Effector memory CD8-positive, alpha-beta T cell (primary cell): ENCODE results near the gene ANKH.

ENCODE experiments used
- ATAC-seq: fragments of 150-1000 bp; cut with Tn5 transposase; replicated peaks from 2 replicates; pipeline ENCODE4 v1.10.0; 2021; ENCODE audit warnings: mild to moderate bottlenecking, moderate library complexity
- DNase-seq, 3 experiments: peaks; one replicate each; pipeline ENCODE4 v3.0.0; 2021
- H3K27ac Mint-ChIP-seq, 2 donors: one replicate each; pipeline ENCODE4 v1.8.0; 2022; ENCODE audit warnings: mild to moderate bottlenecking in 2 of 2, mixed read lengths in 2 of 2, moderate library complexity in 2 of 2
- H3K27me3 Mint-ChIP-seq, 2 donors: one replicate each; pipeline ENCODE4 v1.8.0; 2022; ENCODE audit warnings: mixed read lengths in 2 of 2
- H3K36me3 Mint-ChIP-seq: one replicate; pipeline ENCODE4 v1.8.0; 2022; ENCODE audit warnings: mild to moderate bottlenecking, moderate library complexity, mixed read lengths; ENCODE audit not compliant: insufficient read depth
- H3K4me1 Mint-ChIP-seq, 2 donors: one replicate each; pipeline ENCODE4 v1.8.0; 2022; ENCODE audit warnings: low read depth in 2 of 2, mixed read lengths in 2 of 2
- H3K4me3 Mint-ChIP-seq, 2 donors: one replicate each; pipeline ENCODE4 v1.8.0; 2022; ENCODE audit warnings: mild to moderate bottlenecking in 2 of 2, mixed read lengths in 2 of 2, moderate library complexity in 2 of 2
- H3K9me3 Mint-ChIP-seq, 2 donors: one replicate each; pipeline ENCODE4 v1.8.0; 2022; ENCODE audit warnings: mixed read lengths in 2 of 2

ANKH gene

DNA sequence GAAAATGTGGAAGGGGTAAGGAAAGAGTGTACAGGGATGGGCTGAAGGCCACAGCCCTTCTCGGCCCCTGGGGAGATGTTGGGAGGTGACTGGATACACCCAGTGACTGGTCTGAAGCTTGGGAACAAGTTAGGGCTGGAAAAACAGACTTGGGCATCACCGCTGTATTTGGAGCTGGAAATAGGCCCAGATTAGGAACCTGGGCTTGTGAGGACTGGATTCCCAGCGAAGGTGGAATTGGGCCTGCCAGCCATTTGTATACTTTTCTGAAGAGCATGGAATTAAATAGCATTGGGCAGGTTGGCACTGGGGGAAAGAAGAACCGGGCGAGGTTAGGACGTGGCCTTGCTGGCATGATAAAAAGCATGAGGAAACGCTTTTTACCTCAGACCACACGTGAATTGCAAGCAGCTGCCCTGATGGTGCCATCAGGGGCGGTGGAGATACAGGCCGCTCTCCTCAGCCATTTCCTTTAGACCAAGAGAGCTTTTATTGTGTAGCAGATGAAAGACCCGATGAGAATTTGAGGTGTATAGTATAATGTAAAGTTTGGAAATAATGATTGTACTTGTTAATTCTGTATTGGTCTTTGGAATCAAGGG, 169.2 kb downstream of the ANKH start:
- ATAC-seq = no peak
- Mint-ChIP-seq H3K4me1 (peaks cover 50 to 56% of the 10 kb centered on the region in 2 donors), H3K27me3 (no peaks in the 10 kb centered on the region), H3K4me3 (peak overlapping the region in 1 of 2 donors; percentile 30), H3K9me3 (no peaks in the 10 kb centered on the region), H3K27ac (peak overlapping the region; percentile 96 to 100), H3K36me3 (peaks cover 34% of the 10 kb centered on the region)
- DNase-seq = no peak

DNA sequence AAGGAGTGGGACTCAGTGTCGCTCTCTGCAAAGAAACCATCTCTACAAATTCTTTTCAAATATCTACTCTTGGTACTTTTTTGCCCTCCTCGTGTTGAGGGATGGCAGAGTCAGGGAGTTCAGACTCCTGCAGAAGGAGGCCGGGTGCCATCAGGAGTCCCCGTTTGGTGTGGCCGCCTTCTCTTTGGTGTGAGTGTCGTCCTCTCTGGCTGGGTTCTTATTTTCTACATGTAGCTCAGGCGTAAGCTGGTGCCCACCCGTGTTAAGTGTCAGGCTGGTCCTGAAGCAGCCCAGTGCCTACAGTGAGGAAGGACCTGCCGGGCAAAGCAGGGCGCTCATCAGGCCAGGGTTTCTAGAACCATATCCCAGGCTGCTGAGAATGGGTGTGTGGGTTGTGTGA, 170.0 kb downstream of the ANKH start:
- Mint-ChIP-seq H3K36me3 (peaks cover 38% of the 10 kb centered on the region), H3K4me1 (peaks cover 47 to 51% of the 10 kb centered on the region in 2 donors)
- DNase-seq = no peak

DNA sequence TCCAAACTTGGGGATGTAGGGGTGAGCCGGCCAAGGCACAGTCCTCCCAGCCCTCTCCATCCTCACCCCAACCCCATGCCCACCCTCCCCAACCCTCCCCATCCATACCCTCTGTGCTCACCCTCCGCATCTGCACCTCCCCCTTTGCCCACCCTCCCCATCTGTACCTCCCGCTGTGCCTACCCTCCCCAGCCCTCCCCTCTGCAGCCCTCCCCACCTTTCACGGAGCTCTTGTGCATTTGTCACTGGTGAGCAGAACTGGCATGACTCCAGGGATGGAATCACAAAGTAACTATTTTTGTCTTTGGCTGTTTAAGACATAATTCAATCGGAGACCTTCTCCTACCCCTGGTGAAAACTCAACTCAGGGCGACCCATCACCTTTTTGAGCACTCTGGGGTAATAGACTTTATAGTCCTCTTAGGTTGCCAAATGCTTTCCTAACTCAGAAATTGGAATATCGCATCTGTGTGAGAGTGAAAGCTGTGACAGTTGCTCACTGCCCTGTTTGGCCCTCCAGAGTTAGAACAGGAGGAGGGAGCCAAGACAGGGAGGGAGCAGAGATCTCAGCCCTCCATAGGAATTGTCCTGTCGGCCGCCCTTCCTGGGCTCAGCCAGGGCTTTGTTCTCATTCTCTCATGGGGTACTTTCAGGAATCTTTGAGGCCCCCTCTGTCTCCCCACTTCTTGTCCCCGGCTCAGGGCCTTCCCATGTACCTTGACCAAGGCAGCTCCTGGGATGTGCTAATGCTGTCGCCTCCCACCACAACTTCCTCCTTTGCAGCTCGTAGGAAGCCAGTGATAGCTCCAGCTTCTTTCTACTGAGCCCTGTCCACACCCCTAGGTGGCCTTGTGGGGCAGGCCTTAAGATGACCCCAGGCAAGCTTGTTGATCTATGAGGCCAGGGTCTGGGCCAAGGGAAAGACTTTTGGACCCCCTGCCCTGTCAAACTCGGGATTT, 170.8 kb downstream of the ANKH start:
- Mint-ChIP-seq H3K4me3 (no peak overlapping the region), H3K4me1 (peaks cover 39 to 51% of the 10 kb centered on the region in 2 donors), H3K9me3 (no peaks in the 10 kb centered on the region), H3K36me3 (peaks cover 41% of the 10 kb centered on the region), H3K27ac (peak overlapping the region; percentile 96 to 100), H3K27me3 (no peaks in the 10 kb centered on the region)
- ATAC-seq (no peak), DNase-seq (no peak)

More for the DNA sequence above, 170.0 kb downstream of the ANKH start:
- no peak for ATAC-seq
- Mint-ChIP-seq H3K9me3 (no peaks in the 10 kb centered on the region), H3K4me3 (peak overlapping the region; percentile 21 to 30), H3K27me3 (no peaks in the 10 kb centered on the region), H3K27ac (peak overlapping the region; percentile 96 to 100)

DNA sequence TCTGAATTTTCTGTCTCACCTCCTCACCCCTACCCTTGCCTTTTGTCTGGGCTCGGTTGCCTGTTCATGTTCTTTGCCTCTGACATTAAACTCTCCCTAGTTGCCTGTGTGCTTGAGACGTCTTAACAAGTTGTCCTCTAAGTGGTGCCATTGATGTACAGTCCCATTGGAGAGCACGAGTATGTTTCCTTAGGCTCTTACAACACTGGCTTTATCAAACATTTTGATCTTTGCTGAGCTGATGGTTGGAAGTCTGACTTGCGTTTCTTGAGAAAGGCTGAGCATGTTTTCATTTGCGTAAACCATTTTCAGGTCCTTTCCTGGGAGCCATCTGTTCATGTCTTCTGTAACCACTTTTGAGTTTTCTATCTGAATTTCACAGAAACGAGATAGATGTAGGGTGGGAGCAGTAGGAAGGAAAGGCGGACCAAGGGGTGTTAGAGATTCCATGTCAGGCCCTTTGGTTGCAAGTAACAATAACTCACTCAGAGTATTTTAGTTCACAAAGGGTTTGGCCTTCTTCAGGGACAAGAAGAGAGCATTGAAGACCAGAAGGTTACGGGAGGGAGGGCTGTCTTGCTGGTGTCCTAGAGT, 171.7 kb downstream of the ANKH start:
- H3K27ac Mint-ChIP-seq = peak overlapping the region; percentile 2 to 61

DNA sequence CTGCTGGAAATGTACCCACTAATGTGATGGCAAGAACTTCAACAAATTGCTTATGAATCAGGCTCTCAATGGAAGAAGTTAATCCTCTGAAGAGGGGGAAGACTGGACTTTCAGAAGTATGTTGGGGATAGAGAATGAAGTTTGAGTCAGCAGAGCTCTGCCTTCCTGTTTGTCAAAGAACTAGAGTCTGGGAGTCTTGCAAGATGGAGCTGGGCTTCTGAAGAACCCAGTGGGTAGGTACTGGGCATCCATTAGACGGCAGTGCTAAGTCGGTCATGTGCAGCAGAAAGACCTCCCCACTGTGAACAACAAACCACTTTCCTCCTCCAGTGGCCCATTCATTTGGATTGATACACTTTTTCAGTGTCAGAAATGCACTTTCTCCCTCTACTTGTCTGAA, 172.4 kb downstream of the ANKH start:
- H3K4me3 Mint-ChIP-seq = no peak overlapping the region
- H3K27me3 Mint-ChIP-seq = no peaks in the 10 kb centered on the region
- ATAC-seq (no peak), DNase-seq (no peak)
- peaks cover 37 to 47% of the 10 kb centered on the region in 2 donors for H3K4me1 Mint-ChIP-seq
- H3K36me3 Mint-ChIP-seq = peaks cover 49% of the 10 kb centered on the region
- peak overlapping the region; percentile 2 to 61 for H3K27ac Mint-ChIP-seq
- H3K9me3 Mint-ChIP-seq = no peaks in the 10 kb centered on the region

More for the DNA sequence above, 171.7 kb downstream of the ANKH start:
- Mint-ChIP-seq H3K36me3 (peaks cover 41% of the 10 kb centered on the region), H3K4me3 (no peak overlapping the region), H3K4me1 (peaks cover 37 to 51% of the 10 kb centered on the region in 2 donors), H3K27me3 (no peaks in the 10 kb centered on the region), H3K9me3 (no peaks in the 10 kb centered on the region)
- ATAC-seq (no peak), DNase-seq (no peak)

DNA sequence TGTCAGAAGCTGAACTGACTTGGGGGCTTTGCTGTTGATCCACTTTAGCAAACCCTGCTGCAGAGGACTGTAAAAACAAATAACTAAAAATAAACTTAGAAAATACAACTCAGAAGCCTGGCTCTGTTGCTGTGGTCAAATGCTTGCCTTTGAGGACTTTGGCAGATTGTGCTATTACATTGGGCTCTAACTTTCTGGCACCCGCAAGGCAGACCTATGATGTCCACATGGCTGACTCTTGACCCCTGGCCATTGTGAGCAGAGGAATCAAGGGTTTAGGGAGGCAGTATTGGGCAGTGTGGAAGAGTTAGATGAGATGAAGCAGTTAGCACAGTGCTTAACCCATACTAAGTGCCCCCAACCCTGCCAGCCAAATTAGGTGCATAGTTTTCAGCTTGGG, 173.1 kb downstream of the ANKH start:
- H3K27me3 Mint-ChIP-seq = no peaks in the 10 kb centered on the region
- no peaks in the 10 kb centered on the region for H3K9me3 Mint-ChIP-seq
- DNase-seq (no peak), ATAC-seq (no peak)
- peak overlapping the region; percentile 2 to 71 for H3K27ac Mint-ChIP-seq
- H3K36me3 Mint-ChIP-seq = peaks cover 50% of the 10 kb centered on the region
- no peak overlapping the region for H3K4me3 Mint-ChIP-seq
- peaks cover 32 to 42% of the 10 kb centered on the region in 2 donors for H3K4me1 Mint-ChIP-seq

DNA sequence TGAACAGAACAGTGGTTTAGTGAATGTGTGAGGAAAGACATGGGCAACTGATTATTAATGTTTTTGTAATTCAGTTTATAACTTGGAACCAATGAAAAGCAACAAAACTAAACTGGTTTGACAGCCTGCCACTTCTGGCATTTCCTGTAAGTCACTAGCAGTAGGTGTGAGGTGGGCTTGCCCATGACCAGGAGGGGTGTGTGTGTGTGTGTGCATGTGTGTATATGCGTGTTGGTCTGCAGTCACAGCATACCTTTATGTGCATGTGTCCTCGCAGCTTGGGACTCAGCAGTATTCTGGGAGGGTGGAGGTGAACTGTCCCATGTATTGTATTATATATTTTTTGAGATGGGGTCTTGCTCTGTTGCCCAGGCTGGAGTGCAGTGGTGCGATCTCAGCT, 174.7 kb downstream of the ANKH start:
- Mint-ChIP-seq H3K27me3 (no peaks in the 10 kb centered on the region), H3K4me3 (no peak overlapping the region), H3K4me1 (peaks cover 23 to 27% of the 10 kb centered on the region in 2 donors), H3K27ac (peak overlapping the region; percentile 65 to 67), H3K9me3 (no peaks in the 10 kb centered on the region), H3K36me3 (peaks cover 65% of the 10 kb centered on the region)
- DNase-seq (no peak), ATAC-seq (no peak)

DNA sequence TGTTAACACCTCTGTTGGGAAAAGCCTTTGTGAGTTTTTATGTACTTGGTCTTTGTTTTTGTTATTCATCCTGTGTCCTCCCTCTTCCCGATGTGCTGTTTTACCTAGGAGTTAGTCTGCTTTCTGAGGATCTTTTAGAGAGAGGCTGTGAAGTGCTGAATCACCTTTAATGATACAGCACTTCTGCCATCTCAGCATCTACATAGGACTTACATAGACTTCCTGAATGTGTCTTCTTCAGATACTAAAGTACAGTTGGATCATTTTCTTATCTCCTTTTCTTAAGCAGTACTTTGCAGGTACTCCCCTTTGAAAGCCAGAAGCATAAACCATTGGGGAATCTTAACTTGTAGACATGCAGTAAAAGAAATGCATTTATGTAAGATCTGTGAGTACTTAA, 175.5 kb downstream of the ANKH start:
- Mint-ChIP-seq H3K9me3 (no peaks in the 10 kb centered on the region), H3K27me3 (no peaks in the 10 kb centered on the region), H3K27ac (peak overlapping the region; percentile 65 to 67), H3K4me1 (peaks cover 15 to 20% of the 10 kb centered on the region in 2 donors), H3K4me3 (no peak overlapping the region), H3K36me3 (peaks cover 67% of the 10 kb centered on the region)
- ATAC-seq (no peak), DNase-seq (no peak)

DNA sequence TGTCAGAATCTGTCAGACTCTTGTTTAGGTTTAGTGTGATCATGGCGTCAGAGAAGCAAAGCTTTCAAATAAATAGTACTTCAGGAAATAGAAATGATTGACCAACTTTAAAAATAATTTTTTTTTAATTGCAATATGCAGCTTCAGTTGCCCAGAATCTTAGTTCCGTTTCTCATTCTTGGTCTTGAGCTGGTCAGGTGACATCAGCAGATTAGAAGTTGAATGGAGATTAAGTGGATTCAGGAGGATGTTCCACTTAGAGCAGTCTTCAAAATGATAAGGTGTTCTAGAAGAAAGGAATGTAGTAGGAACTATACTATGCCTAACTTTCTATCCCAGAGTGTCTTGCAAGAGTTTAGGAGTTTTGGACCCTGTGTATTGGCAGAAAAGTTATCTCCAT, 176.4 kb downstream of the ANKH start:
- Mint-ChIP-seq H3K4me3 (no peak overlapping the region), H3K27me3 (no peaks in the 10 kb centered on the region), H3K36me3 (peaks cover 72% of the 10 kb centered on the region), H3K9me3 (no peaks in the 10 kb centered on the region), H3K27ac (peak overlapping the region in 1 of 2 donors; percentile 65), H3K4me1 (peaks cover 11 to 16% of the 10 kb centered on the region in 2 donors)
- no peak for DNase-seq
- no peak for ATAC-seq

DNA sequence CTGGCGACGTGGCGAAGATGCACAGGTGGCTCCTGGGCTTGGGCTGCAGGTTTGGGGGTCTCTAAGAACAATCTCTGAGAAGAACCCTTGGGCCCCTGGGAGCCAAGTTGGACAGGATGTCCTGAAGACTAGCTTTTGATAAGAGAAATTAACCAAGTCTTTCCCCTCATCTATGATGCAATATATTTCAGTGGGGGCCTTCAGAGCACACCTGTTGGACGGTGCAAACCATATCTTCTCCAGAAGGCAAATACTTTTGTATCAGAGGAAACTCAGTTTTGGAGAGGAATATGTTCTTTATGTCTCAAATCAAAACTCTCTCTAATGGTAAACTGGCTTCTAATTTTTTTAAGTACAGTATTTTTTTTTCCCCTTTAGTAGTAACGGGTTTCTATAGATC, 178.5 kb downstream of the ANKH start:
- H3K9me3 Mint-ChIP-seq = no peaks in the 10 kb centered on the region
- peaks cover 77% of the 10 kb centered on the region for H3K36me3 Mint-ChIP-seq
- no peak overlapping the region for H3K4me3 Mint-ChIP-seq

DNA sequence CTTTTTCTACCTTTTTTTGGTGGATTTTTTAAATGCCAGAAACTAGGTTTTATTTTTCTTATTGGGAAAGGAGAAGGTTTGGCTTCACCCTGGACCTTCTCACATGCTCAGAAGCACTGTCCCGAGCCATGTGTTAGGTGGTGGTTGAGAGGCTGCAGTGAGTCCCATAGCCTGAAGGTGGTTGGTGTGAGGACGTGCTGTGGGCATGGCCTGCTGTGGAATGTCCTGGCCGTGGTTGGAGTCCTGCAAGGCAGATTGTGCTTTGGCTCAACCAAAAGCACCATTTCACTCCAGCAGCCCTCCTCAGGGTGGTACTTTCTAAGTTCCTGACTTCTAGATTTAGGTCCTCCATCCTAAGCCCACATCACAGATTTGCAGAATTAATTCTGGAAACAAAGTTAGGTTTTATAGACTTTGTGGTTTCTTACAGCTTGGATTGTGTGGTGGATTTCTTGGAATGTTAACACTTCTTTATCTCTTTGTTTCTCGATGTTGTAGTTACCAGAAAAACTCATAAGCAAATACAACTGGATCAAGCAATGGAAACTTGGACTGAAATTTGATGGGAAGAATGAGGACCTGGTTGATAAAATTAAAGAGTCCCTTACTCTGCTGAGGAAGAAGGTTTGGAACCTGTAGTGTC, 184.4 kb downstream of the ANKH start:
- no peak for DNase-seq
- no peak overlapping the region for H3K4me3 Mint-ChIP-seq
- no peak for ATAC-seq
- H3K4me1 Mint-ChIP-seq = peaks cover 6 to 19% of the 10 kb centered on the region in 2 donors
- no peaks in the 10 kb centered on the region for H3K9me3 Mint-ChIP-seq
- no peaks in the 10 kb centered on the region for H3K27me3 Mint-ChIP-seq
- peaks cover 71% of the 10 kb centered on the region for H3K36me3 Mint-ChIP-seq
- H3K27ac Mint-ChIP-seq = peak overlapping the region in 1 of 2 donors; percentile 54

More for the DNA sequence above, 178.5 kb downstream of the ANKH start:
- peak overlapping the region in 1 of 2 donors; percentile 65 for H3K27ac Mint-ChIP-seq
- ATAC-seq (no peak), DNase-seq (no peak)
- peaks cover 6 to 12% of the 10 kb centered on the region in 2 donors for H3K4me1 Mint-ChIP-seq
- H3K27me3 Mint-ChIP-seq = no peaks in the 10 kb centered on the region

DNA sequence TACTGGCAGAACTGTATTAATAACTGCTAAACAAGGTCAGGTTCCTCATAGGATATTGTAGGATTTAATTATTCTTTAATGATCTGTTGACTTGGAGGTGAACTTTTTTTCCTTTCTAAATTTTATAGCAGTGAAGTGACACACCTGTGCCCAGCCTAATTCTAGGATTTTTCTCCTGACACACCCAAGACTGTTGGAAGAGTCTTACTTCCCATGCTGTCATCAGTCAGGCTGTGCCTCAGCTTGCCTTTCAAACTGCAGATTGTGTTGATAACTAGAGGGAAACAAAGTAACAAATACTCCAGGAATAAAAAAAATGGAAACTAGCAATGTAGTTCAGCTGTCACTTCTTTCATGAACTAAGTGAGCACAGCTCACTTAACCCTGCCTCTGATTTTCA, 185.1 kb downstream of the ANKH start:
- no peak overlapping the region for H3K4me3 Mint-ChIP-seq
- no peaks in the 10 kb centered on the region for H3K27me3 Mint-ChIP-seq
- peaks cover 74% of the 10 kb centered on the region for H3K36me3 Mint-ChIP-seq
- no peak for ATAC-seq
- DNase-seq = no peak
- peak overlapping the region in 1 of 2 donors; percentile 35 for H3K27ac Mint-ChIP-seq
- H3K9me3 Mint-ChIP-seq = no peaks in the 10 kb centered on the region
- H3K4me1 Mint-ChIP-seq = peaks cover 6 to 24% of the 10 kb centered on the region in 2 donors

DNA sequence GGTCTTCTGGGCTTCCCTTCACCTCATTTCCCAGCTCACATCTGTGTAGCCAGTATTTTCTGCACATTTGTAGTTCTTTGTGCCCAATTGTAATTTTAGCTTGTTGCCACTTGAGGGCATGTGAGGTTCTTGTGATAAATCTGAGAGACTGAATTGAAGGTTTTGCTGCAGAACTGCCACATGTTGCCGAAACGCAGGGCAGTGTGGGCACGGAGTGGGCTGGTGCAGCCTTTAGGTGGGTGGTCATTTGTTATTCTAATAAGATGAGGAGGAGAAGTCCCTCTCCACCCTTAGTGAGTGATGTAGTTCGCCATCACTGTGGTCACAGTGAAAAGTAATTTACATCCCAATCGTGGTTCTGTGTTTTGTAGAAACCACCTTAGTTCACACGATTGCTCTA, 185.8 kb downstream of the ANKH start:
- H3K4me3 Mint-ChIP-seq = peak overlapping the region; percentile 61 to 63
- DNase-seq (peak; percentile 31 to 43 (median 32)), ATAC-seq (peak; percentile 83)
- H3K36me3 Mint-ChIP-seq = peaks cover 74% of the 10 kb centered on the region
- H3K9me3 Mint-ChIP-seq = no peaks in the 10 kb centered on the region
- H3K27ac Mint-ChIP-seq = peak overlapping the region; percentile 21 to 47
- H3K4me1 Mint-ChIP-seq = peaks cover 6 to 25% of the 10 kb centered on the region in 2 donors
- no peaks in the 10 kb centered on the region for H3K27me3 Mint-ChIP-seq
